IgD-negative memory B cell (primary cell): ENCODE measurements around the gene VILL. TPM values are rescaled to one million over a fixed set of nuclear protein-coding genes. Genes with fewer than 3 reads are reported as not detected.
"Not testable (repeated sequence)": the region's sequence is repeated elsewhere in the genome, so short reads cannot be mapped to it uniquely, and the experiment has no call there.

Source experiments
- H3K27ac Mint-ChIP-seq, 3 donors: one replicate each; pipeline ENCODE4 v1.8.0; 2020 to 2022; ENCODE audit warnings: mild to moderate bottlenecking in 3 of 3, mixed read lengths in 3 of 3, moderate library complexity in 1 of 3
- H3K27me3 Mint-ChIP-seq: one replicate; pipeline ENCODE4 v1.8.0; 2021; ENCODE audit warnings: mixed read lengths
- H3K36me3 Mint-ChIP-seq: one replicate; pipeline ENCODE4 v1.8.0; 2020; ENCODE audit warnings: mild to moderate bottlenecking, mixed read lengths
- H3K4me1 Mint-ChIP-seq, 3 donors: one replicate each; pipeline ENCODE4 v1.8.0; 2020 to 2022; ENCODE audit warnings: mixed read lengths in 3 of 3, mild to moderate bottlenecking in 1 of 3
- H3K4me3 Mint-ChIP-seq, 4 donors: one replicate each; pipeline ENCODE4 v1.8.0; 2020 to 2022; ENCODE audit warnings: mild to moderate bottlenecking in 4 of 4, mixed read lengths in 4 of 4, moderate library complexity in 3 of 4
- H3K9me3 Mint-ChIP-seq, 3 donors: one replicate each; pipeline ENCODE4 v1.8.0; 2020 to 2021; ENCODE audit warnings: mixed read lengths in 3 of 3, mild to moderate bottlenecking in 1 of 3
- polyA plus RNA-seq: library from polyadenylated mRNA; unstranded; fragments of 300-500 nt; fragmentation: Illumina TruSeq; gene quantifications from one replicate; pipeline ENCODE4 v1.2.3, GENCODE V29; 2021

Gene VILL
- polyA plus RNA-seq, 1 donor from 2014 or later: 14.9 TPM

DNA sequence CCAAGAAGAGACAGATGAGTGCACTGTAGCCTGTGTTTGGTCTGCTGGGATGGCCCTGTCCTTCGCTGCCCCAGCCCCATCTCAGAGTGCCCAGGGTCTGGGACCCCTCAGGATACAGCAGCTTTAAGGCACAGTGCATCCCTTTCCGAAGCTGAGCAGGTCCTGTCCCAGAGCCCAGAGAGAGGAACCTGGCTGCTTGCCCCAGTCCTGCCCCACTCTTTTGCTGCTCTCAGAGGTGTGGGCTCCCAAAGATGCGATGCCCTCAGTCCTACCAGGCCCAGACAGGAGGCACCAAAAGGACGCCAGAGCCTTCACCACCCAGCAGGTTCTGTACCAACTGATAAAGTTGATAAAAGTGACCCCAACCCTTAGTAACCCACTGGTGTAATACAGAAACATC, 30.6 kb downstream of the VILL start:
- Mint-ChIP-seq H3K9me3 (no peaks in the 10 kb centered on the region), H3K27me3 (no peaks in the 10 kb centered on the region), H3K36me3 (no peaks in the 10 kb centered on the region), H3K4me3 (peak overlapping the region in 1 of 4 donors; percentile 9), H3K4me1 (peaks cover 8 to 19% (median 9%) of the 10 kb centered on the region in 3 donors), H3K27ac (peak overlapping the region in 2 of 3 donors; percentile 40 to 44)

DNA sequence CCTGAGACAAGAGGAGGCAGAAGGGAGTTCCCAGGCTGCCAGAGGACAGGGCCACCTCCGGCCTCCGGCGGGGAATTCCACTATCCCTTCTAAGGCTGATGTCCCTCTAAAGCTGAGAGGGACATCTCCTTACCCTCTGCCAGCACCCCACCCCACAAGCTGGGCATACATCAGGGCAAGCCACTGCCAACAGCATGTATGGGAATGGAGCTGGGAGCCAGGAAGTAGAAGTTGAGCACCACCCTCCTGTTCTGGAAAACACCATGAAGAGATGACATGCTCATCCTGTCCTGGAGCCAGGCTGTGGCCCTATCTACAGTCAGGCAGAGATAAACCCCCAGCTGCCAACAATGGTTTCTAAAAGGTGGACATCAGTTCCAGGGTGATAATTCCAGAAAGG, 31.7 kb downstream of the VILL start:
- no peaks in the 10 kb centered on the region for H3K9me3 Mint-ChIP-seq
- no peaks in the 10 kb centered on the region for H3K36me3 Mint-ChIP-seq
- H3K27ac Mint-ChIP-seq: peak overlapping the region in 1 of 3 donors; percentile 17
- no peak overlapping the region for H3K4me3 Mint-ChIP-seq
- H3K4me1 Mint-ChIP-seq: peaks cover 8 to 19% (median 9%) of the 10 kb centered on the region in 3 donors
- H3K27me3 Mint-ChIP-seq: no peaks in the 10 kb centered on the region

DNA sequence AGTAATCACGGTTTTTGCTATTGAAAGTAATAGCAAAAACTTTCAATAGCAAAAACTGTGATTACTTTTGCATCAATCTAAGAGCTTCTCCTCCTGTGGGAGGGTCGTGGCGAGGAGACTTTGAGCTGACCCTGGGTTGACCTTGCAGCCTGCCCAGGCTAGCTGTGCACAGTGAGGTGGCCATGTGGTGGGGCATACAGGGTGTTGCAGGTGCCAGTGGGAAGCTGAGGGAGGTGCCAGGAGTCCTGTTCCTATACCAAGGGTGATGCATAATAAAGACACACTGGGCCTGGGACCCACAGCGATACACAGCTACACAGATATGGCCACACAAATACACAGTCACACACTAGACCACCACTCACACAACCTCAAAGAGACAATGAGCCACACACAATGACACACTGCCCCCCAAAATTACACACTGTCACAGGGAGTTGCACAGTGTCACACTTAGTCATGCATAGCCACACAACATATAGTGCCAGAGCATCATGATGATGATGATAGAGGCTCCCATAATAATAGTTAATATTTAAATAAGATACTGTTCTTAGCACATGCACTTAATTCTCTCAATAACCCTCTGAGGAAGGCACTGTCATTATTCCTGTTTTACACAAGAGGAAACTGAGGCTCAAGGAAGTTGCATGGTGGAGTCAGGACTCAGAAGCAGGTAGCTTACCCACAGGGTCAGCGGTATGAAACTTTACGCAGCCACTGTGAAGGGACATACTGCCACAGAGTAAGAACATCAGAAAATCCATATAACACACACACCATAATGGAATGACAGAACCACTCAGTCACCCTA, 32.5 kb downstream of the VILL start:
- H3K4me1 Mint-ChIP-seq: peaks cover 8 to 19% (median 9%) of the 10 kb centered on the region in 3 donors
- peak overlapping the region; percentile 80 to 100 (median 95) for H3K4me3 Mint-ChIP-seq
- H3K27ac Mint-ChIP-seq: peak overlapping the region; percentile 66 to 96 (median 91)
- H3K9me3 Mint-ChIP-seq: no peaks in the 10 kb centered on the region
- H3K36me3 Mint-ChIP-seq: no peaks in the 10 kb centered on the region
- H3K27me3 Mint-ChIP-seq: no peaks in the 10 kb centered on the region

DNA sequence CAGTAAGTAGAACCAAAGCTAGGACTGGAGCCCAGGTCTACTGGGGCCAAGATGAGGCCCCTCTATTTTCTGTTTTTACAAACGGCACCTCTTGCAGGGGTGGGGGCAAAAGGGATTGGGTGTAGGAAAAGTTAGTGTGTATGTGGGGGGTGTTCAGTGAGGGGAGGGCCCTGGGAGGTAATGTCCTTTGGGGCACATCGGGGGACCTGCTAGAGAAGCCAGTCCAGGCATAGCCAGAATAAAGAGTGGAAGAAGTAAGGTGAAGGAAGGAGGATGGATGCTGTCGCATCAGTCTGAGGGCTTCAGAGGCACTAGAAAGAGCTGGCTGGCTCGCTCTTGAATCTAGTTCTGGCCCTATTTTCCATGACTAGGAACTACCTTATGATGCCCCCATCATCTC, 36.3 kb downstream of the VILL start:
- H3K9me3 Mint-ChIP-seq: no peaks in the 10 kb centered on the region
- H3K4me3 Mint-ChIP-seq: peak overlapping the region in 2 of 4 donors; percentile 18 to 41
- peaks cover 9 to 22% (median 9%) of the 10 kb centered on the region in 3 donors for H3K4me1 Mint-ChIP-seq
- H3K36me3 Mint-ChIP-seq: peaks cover 2% of the 10 kb centered on the region
- no peak overlapping the region for H3K27ac Mint-ChIP-seq
- H3K27me3 Mint-ChIP-seq: peaks cover 12% of the 10 kb centered on the region

DNA sequence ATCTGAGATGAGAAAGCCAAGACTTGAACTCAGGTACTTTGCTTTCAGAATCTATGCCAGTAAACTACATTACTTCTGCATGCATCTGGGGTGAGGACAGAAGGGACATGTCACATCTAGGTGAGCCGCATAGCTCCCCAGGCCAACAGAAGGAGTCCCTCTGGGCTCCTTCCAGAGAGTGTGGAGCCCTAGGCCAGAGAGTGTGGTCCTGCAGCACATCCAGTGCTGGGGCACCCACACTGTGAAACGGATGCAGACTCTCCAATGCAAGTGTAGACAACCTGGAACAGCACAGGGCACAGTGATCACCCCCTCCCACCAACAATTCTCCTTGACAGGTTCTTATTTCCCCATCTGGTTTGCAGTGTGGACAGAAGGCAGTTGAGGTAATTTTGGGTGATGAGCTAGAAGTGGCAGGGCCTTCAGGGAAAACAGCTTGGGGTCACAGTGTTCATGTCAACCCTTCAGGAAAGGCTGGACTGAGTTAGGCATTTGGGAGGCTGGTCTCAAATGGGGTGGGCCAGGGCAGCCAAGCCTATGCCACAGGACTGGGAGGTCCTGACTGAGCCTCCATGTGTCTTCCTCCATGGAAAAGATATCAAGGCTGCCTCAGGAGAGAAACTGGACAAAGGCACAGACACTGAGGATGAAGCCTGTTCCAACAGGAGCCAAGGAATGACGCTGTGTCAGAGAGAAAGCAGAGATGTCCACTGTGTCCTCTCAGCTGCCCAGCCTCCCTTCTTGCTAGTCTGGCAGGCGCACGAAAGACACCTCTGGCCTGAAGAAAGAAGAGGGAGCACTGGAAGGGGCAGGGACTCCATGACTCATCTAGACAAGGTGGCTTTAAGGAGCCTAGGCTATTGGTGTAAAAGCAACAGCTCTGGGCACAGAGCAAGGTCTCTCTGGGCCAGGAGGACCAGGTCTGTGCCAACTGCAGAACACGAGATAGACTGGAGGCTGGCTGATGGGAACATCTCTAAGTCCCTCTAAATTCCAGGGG, 37.2 kb downstream of the VILL start:
- peaks cover 9 to 22% (median 9%) of the 10 kb centered on the region in 3 donors for H3K4me1 Mint-ChIP-seq
- no peaks in the 10 kb centered on the region for H3K9me3 Mint-ChIP-seq
- H3K36me3 Mint-ChIP-seq: peaks cover 2% of the 10 kb centered on the region
- peaks cover 13% of the 10 kb centered on the region for H3K27me3 Mint-ChIP-seq
- H3K4me3 Mint-ChIP-seq: peak overlapping the region; percentile 41 to 87 (median 71)
- no peak overlapping the region for H3K27ac Mint-ChIP-seq

DNA sequence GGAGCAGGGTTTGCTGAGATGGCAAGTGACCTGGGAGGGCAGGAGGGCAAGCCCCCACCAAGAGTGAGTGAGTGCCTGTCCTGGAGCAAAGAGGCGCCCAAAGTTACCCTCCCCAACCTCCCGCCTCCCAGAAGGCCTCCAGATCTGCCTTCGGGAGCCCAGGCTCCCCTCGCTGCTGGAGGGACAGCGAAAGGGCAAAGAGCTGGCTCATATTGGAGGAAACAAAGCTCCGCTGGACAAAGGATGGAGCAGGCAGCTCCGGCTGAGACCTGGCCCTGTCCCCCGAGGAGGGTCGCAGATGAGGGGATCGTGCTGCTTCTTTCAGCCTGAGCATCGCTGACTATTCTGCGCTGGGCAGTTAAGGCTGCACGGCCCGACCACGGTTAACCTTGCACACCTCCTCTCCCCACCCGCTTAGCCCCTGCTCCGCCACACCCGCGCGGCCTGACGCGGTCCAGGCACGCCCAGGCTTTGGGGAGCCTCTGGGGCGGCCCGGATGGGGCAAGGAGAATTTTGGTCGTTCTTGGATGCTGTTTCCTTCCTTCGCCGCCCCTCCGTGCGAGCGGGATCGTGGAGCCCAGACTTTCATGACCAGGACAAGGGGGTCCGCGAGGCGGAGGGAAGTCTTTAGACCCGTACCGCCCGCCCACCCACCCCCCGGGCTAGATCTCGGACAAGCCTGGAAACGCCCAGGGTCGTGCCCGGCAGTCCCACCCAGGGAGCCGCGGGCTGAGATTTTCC, 38.2 kb downstream of the VILL start:
- H3K27me3 Mint-ChIP-seq: peaks cover 13% of the 10 kb centered on the region
- H3K4me3 Mint-ChIP-seq: peak overlapping the region; percentile 41 to 87 (median 73)
- H3K36me3 Mint-ChIP-seq: peaks cover 2% of the 10 kb centered on the region
- peaks cover 6 to 15% (median 9%) of the 10 kb centered on the region in 3 donors for H3K4me1 Mint-ChIP-seq
- peak overlapping the region in 1 of 3 donors; percentile 80 for H3K27ac Mint-ChIP-seq
- no peaks in the 10 kb centered on the region for H3K9me3 Mint-ChIP-seq

DNA sequence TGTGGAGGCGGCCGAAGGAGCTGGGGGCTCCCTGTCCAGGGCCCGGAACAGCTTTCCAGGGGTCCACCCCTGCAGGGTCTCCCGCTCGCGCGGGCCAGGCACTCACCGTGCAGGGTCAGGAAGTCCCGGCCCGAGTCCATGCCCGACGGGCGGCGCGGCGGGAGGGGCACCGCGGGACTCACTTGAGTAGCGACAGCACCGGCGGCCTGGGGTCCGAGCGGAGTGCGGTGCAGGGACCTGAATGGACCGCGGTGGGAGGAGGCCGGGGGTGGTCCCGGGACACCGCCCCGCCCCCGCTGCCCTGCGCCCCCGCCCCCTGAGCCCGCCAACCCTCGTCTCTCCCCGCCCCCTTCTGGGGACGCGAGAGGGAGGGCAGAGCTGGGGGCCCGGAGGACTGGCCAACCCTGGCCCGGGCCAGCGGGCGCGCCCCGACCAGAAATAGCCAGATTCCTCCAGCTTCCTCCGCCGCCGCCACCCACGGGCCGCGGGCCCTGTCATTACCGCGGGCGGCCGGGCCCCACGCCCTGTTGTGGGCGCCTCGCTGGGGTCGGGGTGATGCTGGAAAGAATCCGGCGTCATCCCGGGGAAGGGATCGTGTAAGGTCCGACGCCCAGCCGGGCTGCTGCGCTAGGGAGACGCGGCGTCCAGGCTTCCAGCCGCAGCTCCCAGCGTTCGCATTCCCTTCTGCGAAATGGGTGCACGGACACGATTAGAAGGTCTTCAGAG, 39.0 kb downstream of the VILL start, which contains the start of gene PLCD1:
Gene PLCD1 (minus strand): TSS at position 243 of the 726 bp plus-strand sequence. CDS start 103 bp downstream, at position 140.
- Mint-ChIP-seq H3K36me3 (peaks cover 2% of the 10 kb centered on the region), H3K4me3 (peak within 1 kb of the TSS; percentile 54 to 87 (median 73)), H3K27ac (peak within 1 kb of the TSS in 1 of 3 donors; percentile 80), H3K27me3 (peaks cover 13% of the 10 kb centered on the region), H3K9me3 (no peaks in the 10 kb centered on the region), H3K4me1 (peaks cover 5 to 12% (median 9%) of the 10 kb centered on the region in 3 donors)

DNA sequence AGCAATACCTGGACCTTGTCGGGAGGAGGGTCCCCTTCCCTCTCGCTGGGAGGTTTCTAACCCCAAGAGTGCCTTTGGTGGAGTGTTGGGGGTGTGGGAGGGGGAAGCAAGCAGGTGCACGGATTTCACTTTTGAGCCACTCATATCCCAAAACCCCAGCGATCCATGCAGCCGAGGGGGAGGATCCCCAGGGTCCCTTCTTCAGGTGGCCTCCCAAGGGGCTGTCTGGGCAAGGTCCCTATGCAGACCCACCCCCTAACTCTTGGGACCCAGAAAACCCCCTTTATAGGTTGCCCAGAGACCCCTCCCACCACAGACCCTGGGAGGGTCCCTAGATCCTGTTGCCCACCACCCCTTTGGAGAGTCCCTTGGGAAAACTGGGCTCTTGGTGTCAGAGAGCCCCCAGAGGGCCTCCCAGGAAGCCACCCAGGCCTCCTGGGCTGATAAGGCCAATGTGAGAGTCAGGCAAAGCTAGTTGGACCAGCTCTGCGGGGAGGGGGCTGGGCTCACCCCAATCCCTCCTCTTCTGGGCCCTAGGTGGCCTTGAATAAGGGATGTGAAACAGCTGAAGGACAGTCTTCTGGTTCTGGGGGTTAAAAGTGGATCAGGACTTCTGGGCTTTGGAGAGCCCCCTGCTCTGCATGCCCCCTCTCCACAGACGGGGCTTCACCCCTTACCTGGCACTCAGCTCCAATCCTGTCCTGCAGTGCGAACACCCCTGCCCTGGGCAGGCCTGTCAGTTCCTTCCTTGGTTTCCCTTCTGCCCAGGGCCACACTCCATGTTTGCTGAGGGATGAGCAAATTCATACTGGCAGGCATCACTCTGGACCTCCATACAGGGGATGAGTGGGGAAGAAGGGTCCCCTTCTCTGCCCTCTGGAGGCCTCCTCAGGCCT, 39.8 kb downstream of the VILL start:
- H3K4me3 Mint-ChIP-seq: peak overlapping the region in 3 of 4 donors; percentile 38 to 58 (median 54)
- H3K9me3 Mint-ChIP-seq: no peaks in the 10 kb centered on the region
- peaks cover 2% of the 10 kb centered on the region for H3K36me3 Mint-ChIP-seq
- H3K27ac Mint-ChIP-seq: no peak overlapping the region
- peaks cover 5 to 9% (median 8%) of the 10 kb centered on the region in 3 donors for H3K4me1 Mint-ChIP-seq
- peaks cover 13% of the 10 kb centered on the region for H3K27me3 Mint-ChIP-seq

DNA sequence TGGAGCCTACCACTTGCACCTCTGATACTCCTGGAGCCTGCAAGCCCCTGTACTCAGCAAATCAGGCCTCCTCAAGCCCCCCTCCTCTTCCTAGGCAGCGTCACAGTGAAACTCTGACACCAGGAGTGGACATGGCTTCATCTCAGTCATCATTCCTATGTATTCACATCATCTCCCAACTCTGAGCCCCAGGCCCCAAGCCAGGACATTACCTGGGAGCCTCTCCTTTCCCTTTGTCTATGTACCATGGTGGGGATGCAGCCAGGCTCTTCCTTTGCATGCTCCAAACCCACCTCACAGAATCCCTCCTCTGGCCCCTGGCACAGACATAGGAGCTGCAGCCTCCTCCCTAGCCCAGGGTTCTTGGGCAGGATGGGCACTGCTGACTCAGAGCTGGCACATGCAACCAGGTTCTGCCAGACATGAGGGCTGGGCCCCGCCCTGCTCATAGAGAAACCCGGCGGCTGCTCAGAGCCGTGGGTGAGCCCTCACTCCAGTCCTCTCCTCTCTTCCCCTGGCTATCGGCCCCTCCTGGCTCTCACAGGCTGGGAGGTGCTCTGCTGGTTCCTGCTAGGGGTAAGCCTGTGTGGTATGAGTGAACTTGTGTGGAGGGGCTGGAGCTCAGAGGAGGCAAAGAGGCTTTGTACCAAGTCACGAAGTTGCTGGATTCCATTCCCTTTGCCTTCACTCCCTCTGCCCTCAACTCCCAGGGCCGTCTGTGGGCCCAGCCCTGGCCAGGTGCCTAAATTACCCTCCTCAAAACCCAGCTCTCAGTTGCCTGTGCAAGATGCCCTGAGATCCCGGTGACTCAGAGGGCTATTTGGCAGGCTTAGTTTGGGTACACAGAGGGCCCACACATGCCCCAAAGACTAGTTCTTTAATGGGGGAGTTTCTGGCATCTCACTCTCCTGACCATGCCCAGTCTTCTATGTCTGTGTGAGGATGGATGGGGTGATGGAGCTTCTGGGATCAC, 40.7 kb downstream of the VILL start:
- H3K9me3 Mint-ChIP-seq: no peaks in the 10 kb centered on the region

DNA sequence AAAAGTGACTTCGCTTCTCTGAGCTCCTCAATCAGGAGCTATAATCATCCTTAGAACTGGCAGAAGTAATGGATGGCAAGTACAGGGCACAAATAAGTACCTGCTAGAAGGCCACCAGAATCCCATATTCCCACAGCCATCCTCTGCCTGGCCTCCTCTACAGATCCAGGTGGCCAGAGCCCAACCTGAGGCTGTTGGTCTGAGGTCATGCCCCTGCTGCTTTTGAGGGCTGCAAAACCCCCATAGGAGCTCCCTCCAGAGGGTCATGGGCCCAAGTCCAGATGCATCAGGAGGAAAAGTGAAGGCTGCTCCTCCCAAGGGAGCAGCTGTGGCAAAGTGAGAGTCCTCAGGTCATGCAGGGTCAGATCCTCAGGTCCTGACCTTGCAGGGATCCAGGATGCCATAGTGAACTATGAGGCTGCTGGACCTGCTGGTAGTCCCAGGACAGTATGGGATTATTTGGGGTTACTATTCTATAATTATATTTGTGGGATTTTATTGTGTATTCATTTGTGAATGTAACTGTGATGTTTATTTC, 41.8 kb downstream of the VILL start:
- no peaks in the 10 kb centered on the region for H3K9me3 Mint-ChIP-seq
- peak overlapping the region in 1 of 4 donors; percentile 27 for H3K4me3 Mint-ChIP-seq
- H3K27ac Mint-ChIP-seq: peak overlapping the region in 1 of 3 donors; percentile 41
- H3K36me3 Mint-ChIP-seq: peaks cover 2% of the 10 kb centered on the region
- H3K4me1 Mint-ChIP-seq: peaks cover 0 to 4% (median 2%) of the 10 kb centered on the region in 3 donors
- peaks cover 13% of the 10 kb centered on the region for H3K27me3 Mint-ChIP-seq

More for the DNA sequence above, 40.7 kb downstream of the VILL start:
- H3K4me3 Mint-ChIP-seq: peak overlapping the region in 2 of 4 donors; percentile 39 to 54
- H3K4me1 Mint-ChIP-seq: peaks cover 0 to 4% (median 2%) of the 10 kb centered on the region in 3 donors
- peak overlapping the region in 1 of 3 donors; percentile 32 for H3K27ac Mint-ChIP-seq
- peaks cover 2% of the 10 kb centered on the region for H3K36me3 Mint-ChIP-seq
- H3K27me3 Mint-ChIP-seq: peaks cover 13% of the 10 kb centered on the region

DNA sequence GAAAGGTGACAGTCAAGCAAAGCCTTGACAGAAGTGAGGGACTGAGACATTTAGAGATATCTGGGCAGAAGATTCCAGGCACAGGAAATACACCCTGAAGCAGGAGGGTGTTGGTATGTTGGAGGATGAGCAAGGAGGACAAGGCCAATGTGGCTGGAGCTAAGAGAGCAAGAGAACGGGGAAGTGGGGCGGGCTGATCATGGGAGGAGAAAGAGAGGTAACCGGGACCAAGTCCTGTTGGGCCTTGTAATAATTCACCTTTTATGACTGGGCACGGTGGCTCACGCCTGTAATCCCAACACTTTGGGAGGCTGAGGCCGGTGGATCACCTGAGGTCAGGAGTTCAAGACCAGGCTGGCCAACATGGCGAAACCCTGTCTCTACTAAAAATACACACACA, 43.0 kb downstream of the VILL start:
- not testable (repeated sequence) for H3K9me3 Mint-ChIP-seq, H3K27ac Mint-ChIP-seq, H3K4me1 Mint-ChIP-seq, H3K36me3 Mint-ChIP-seq
- Mint-ChIP-seq H3K4me3 (peak overlapping the region in 1 of 4 donors; percentile 17), H3K27me3 (peaks cover 10% of the 10 kb centered on the region)

DNA sequence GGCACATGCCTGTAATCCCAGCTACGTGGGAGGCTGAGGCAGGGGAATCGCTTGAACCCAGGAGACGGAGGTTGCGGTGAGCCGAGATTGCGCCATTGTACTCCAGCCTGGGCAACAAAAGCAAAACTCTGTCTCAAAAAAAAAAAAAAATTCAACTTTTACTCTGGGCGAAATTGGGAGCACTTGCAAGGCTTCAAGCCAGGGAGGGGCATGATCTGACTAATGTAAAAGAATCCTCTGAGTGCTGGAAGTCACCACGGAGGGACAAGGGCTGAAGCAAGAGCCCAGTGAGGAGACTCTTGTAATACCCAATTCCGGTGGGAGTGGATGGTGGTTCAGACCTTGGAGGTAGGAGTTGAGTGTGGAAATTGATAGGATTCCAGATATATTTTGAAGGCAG, 43.7 kb downstream of the VILL start:
- not testable (repeated sequence) for H3K4me3 Mint-ChIP-seq, H3K27ac Mint-ChIP-seq

More for the DNA sequence above, 43.7 kb downstream of the VILL start:
- Mint-ChIP-seq H3K27me3 (peaks cover 10% of the 10 kb centered on the region), H3K4me1 (peaks cover 7 to 13% (median 11%) of the 10 kb centered on the region in 3 donors)
- H3K9me3 Mint-ChIP-seq, H3K36me3 Mint-ChIP-seq: not testable (repeated sequence)
